Endothelial cell of umbilical vein (primary cell): Measurements from ENCODE around the gene SPP2. TPM values are rescaled to one million over a fixed set of nuclear protein-coding genes. Genes with fewer than 3 reads are reported as not detected.

Experiments
- BruUV-seq: library from RNA; stranded (reverse); fragments of 400-500 nt; replicated peaks from 2 replicates; lab custom pipeline; 2021; lab: Mats Ljungman, UMichigan
- CTCF ChIA-PET: fragments of 300-600, 350-600 bp; sonication (Branson Sonifier 250); formaldehyde crosslinking; loops from one replicate; lab custom pipeline; 2021; ENCODE audit warnings: antibody characterized with exemption, inconsistent platforms; lab: Charles Lee
- POLR2A ChIA-PET: fragments of 300-600, 350-600 bp; sonication (Branson Sonifier 250); formaldehyde crosslinking; loops from one replicate; lab custom pipeline; 2021; ENCODE audit warnings: antibody characterized with exemption, inconsistent platforms; lab: Charles Lee
- DNase-seq: peaks from one replicate; pipeline ENCODE4 v3.0.0-alpha.2; 2011; ENCODE audit warnings: low read depth, low spot score
- FAIRE-seq: peaks from 2 replicates; lab custom pipeline; 2011; peaks lifted over from hg19 to GRCh38; lab: Jason Lieb, UNC
- H2AFZ ChIP-seq: 2 replicates; pipeline ENCODE4 v1.6.0; 2012; ENCODE audit warnings: low read depth, low read length, control low read depth, inconsistent platforms
- H3K27ac ChIP-seq: 2 replicates; pipeline ENCODE4 v1.5.1; 2011; ENCODE audit warnings: low read depth, mild to moderate bottlenecking, control low read depth, low read length, moderate library complexity; ENCODE audit not compliant: insufficient read depth
- H3K27me3 ChIP-seq, 2 experiments: 2 replicates each; pipeline versions ENCODE4 v1.6.0 to v1.6.1; 2011; ENCODE audit warnings: low read length in 2 of 2, mixed read lengths in 1 of 2; ENCODE audit not compliant: control insufficient read depth in 2 of 2, insufficient read depth in 2 of 2
- H3K36me3 ChIP-seq, 2 experiments: 2 replicates in 1 of 2; 3 replicates in 1 of 2; pipeline ENCODE4 v1.5.1; 2011; ENCODE audit warnings: low read length in 2 of 2, mild to moderate bottlenecking in 1 of 2, moderate library complexity in 1 of 2; ENCODE audit not compliant: control insufficient read depth in 2 of 2, insufficient read depth in 2 of 2; ENCODE audit errors: extremely low read depth in 1 of 2
- H3K4me1 ChIP-seq: 3 replicates; pipeline ENCODE4 v1.5.1; 2011; ENCODE audit warnings: mild to moderate bottlenecking, low read length; ENCODE audit not compliant: control insufficient read depth, insufficient read depth; ENCODE audit errors: extremely low read depth
- H3K4me2 ChIP-seq: 2 replicates; pipeline ENCODE4 v1.6.1; 2011; ENCODE audit warnings: low read length, control low read depth, mixed read lengths; ENCODE audit not compliant: insufficient read depth
- H3K4me3 ChIP-seq, 3 experiments: fragments of 200-600 bp in 1 of 3; sonication (generic), shearing (Covaris generic) in 1 of 3; replicated peaks in 1 of 3; 2 replicates each; pipeline ENCODE4 v1.5.1; 2011 to 2016; ENCODE audit warnings: control low read depth in 3 of 3, low read length in 3 of 3, mild to moderate bottlenecking in 2 of 3, inconsistent platforms in 1 of 3, low read depth in 1 of 3, moderate library complexity in 1 of 3; ENCODE audit not compliant: insufficient read depth in 1 of 3
- H3K79me2 ChIP-seq: 2 replicates; pipeline ENCODE4 v1.6.0; 2012; ENCODE audit warnings: low read length, inconsistent platforms; ENCODE audit not compliant: control insufficient read depth, insufficient read depth
- H3K9ac ChIP-seq: replicated peaks from 2 replicates; pipeline ENCODE3; 2011; ENCODE audit warnings: low read length, control low read depth; ENCODE audit not compliant: insufficient read depth; ENCODE audit errors: extremely low read depth
- H3K9me1 ChIP-seq: replicated peaks from 3 replicates; pipeline ENCODE4 v1.6.0; 2011; ENCODE audit warnings: mild to moderate bottlenecking, low read length; ENCODE audit not compliant: control insufficient read depth, insufficient read depth; ENCODE audit errors: extremely low read depth
- H3K9me3 ChIP-seq: replicated peaks from 2 replicates; pipeline ENCODE4 v1.5.1; 2012; ENCODE audit warnings: low read length, inconsistent platforms; ENCODE audit not compliant: control insufficient read depth, insufficient read depth
- H4K20me1 ChIP-seq: replicated peaks from 2 replicates; pipeline ENCODE3; 2011; ENCODE audit warnings: mild to moderate bottlenecking, low read length; ENCODE audit not compliant: control insufficient read depth, insufficient read depth; ENCODE audit errors: extremely low read depth
- CTCF ChIP-seq, 2 donors: IDR thresholded peaks; 1 replicate in 1 of 2; 2 replicates in 1 of 2; pipeline ENCODE4 v1.5.1; 2011; ENCODE audit warnings: low read length in 2 of 2, mild to moderate bottlenecking in 2 of 2, moderate library complexity in 2 of 2, control low read depth in 1 of 2, inconsistent platforms in 1 of 2, low read depth in 1 of 2; ENCODE audit not compliant: insufficient read depth in 1 of 2; ENCODE audit errors: extremely low read depth in 1 of 2
- EZH2 ChIP-seq: IDR thresholded peaks from 2 replicates; pipeline ENCODE4 v1.6.1; 2012; ENCODE audit warnings: borderline replicate concordance, low read depth, mild to moderate bottlenecking, moderate library complexity, low read length, inconsistent platforms; ENCODE audit not compliant: severe bottlenecking
- FOS ChIP-seq: IDR thresholded peaks from 2 replicates; pipeline ENCODE4 v1.6.1; 2011; ENCODE audit warnings: mild to moderate bottlenecking, low read length, moderate library complexity, borderline replicate concordance; ENCODE audit not compliant: insufficient read depth
- GATA2 ChIP-seq: IDR thresholded peaks from 2 replicates; pipeline ENCODE4 v1.7.0; 2011; ENCODE audit warnings: low read depth, mild to moderate bottlenecking, moderate library complexity, mixed read lengths, low read length; ENCODE audit not compliant: insufficient read length, insufficient read depth
- JUN ChIP-seq: IDR thresholded peaks from 2 replicates; pipeline ENCODE4 v1.6.1; 2011; ENCODE audit warnings: borderline replicate concordance, low read depth; ENCODE audit not compliant: insufficient read length, insufficient read depth
- MAX ChIP-seq: IDR thresholded peaks from 2 replicates; pipeline ENCODE4 v1.6.1; 2011; ENCODE audit not compliant: insufficient read depth, insufficient read length
- MYC ChIP-seq: IDR thresholded peaks from one replicate; pipeline ENCODE4 v1.6.1; 2011; ENCODE audit warnings: mild to moderate bottlenecking, low read depth, low read length
- POLR2A ChIP-seq: IDR thresholded peaks from 2 replicates; pipeline ENCODE4 v1.6.1; 2012; ENCODE audit warnings: low read depth, mild to moderate bottlenecking, control low read depth, low read length
- POLR2AphosphoS5 ChIP-seq: IDR thresholded peaks from 2 replicates; pipeline ENCODE4 v1.6.1; 2012; ENCODE audit warnings: low read depth, mild to moderate bottlenecking, control low read depth, low read length, moderate library complexity; ENCODE audit not compliant: insufficient read depth
- dilution Hi-C: fragments of 300-500 bp; cut with MboI; formaldehyde crosslinking; loops from one replicate; pipeline ENCODE4 v1.15.0; 2019; ENCODE audit warnings: low sequenced_read_pairs; ENCODE audit not compliant: extremely low pct_ligation_motif_present
- intact Hi-C: fragments of 100-400 bp; cut with micrococcal nuclease; formaldehyde crosslinking; loops from one replicate; pipeline ENCODE4 v1.10.0; 2022
- polyA plus RNA-seq, 4 experiments: library from polyadenylated mRNA; depleted of rRNA in 3 of 4; stranded (reverse) in 3 of 4; unstranded in 1 of 4; fragments of >200 nt; gene quantifications; 2 replicates each; pipeline versions ENCODE4 v1.2.1 to v1.2.3, GENCODE V29; 2011 to 2012; ENCODE audit warnings: missing spikeins in 1 of 4
- total RNA-seq: library from RNA; stranded (reverse); gene quantifications from 2 replicates; pipeline ENCODE4 v1.2.3, GENCODE V29; 2021

Gene SPP2
- total and polyA plus RNA-seq, 2 donors (not counting 3 experiments of a cell fraction or from before 2014, with no cell fraction given), result not detected

DNA sequence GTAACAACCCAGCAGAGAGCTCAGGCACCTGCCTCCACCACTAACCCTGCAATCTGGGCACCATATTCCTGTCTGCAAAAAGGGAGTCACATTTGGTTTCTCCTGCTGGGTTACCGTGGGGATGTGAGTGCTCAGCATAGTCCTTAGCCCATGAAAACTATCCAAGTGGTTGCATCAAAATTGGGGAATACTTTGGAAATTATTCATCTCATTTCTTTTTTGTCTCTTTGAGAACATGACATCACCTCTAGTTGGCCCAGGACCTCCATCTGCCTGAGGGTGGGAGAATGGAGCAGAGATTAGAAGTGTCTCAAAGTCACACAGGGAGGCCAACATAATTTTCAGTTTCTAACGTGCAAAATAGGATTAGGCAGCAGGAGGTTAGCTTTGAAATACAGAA, 19.3 kb upstream of the SPP2 start:
- no peak overlapping the region for H3K4me3 ChIP-seq
- peaks cover 24% of the 10 kb centered on the region for H3K4me1 ChIP-seq
- H2AFZ ChIP-seq, result no peak overlapping the region
- H3K27ac ChIP-seq, result no peak overlapping the region
- TF ChIP-seq MYC, result no peak
- TF ChIP-seq CTCF (IDR thresholded peaks at IDR 0.05; ENCODE audit: extremely low read depth in 1 of 2, insufficient read depth in 1 of 2, low read depth in 1 of 2, low read length in 2 of 2), result no peak
- TF ChIP-seq MAX, result no peak
- H3K36me3 ChIP-seq, result no peaks in the 10 kb centered on the region
- H3K9me1 ChIP-seq, result no peaks in the 10 kb centered on the region
- no peak overlapping the region for H3K9ac ChIP-seq
- CTCF ChIA-PET, result no interaction called here
- H3K27me3 ChIP-seq, result no peaks in the 10 kb centered on the region
- intact Hi-C loops (no loop called here), dilution Hi-C loops (no loop called here)
- POLR2A ChIA-PET, result no interaction called here
- FAIRE-seq (no peak), DNase-seq (no peak)
- no peaks in the 10 kb centered on the region for H3K79me2 ChIP-seq
- H3K4me2 ChIP-seq, result no peak overlapping the region
- no peaks in the 10 kb centered on the region for H3K9me3 ChIP-seq
- no peaks in the 10 kb centered on the region for H4K20me1 ChIP-seq
- no TSS peak for BruUV-seq

DNA sequence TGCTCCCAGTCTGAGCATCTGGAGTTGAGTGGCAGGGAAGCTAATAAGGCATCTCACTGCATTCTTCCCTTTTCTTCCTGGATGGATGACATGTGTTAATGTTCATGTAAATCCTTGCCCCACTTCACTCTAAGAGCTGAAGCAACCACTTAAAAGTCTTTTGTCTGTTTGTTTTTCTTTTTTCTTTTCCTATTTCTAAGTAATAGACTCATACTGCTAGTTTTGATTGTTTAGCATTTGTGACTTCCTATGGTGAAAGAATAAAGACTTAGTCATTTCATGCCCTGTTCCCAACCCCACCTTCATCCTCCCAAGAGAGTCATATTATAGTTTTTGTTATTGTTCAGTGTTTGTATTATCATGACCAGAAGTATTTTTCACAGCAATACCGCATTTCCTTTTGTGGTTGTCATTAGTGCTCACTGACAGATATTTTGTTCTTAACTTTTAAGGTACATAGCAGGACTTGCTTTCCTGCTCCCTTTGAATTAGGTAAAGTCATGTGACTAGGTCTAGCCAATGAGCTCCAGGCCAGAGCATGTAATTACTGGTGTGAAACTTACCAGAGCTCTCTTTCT, 18.1 kb upstream of the SPP2 start:
- Histone ChIP-seq H3K9ac (no peak overlapping the region), H4K20me1 (no peaks in the 10 kb centered on the region), H3K79me2 (no peaks in the 10 kb centered on the region), H3K36me3 (no peaks in the 10 kb centered on the region), H3K9me3 (no peaks in the 10 kb centered on the region), H3K27me3 (no peaks in the 10 kb centered on the region), H2AFZ (no peak overlapping the region), H3K4me3 (no peak overlapping the region), H3K4me2 (peak overlapping the region; percentile 28), H3K4me1 (peaks cover 17% of the 10 kb centered on the region), H3K27ac (peak overlapping the region; percentile 59), H3K9me1 (no peaks in the 10 kb centered on the region)
- intact Hi-C loops, result loop anchor here (1.0 kb wide), 1 partner anchor 58 kb away; no protein-coding TSS in a partner anchor
- no TSS peak for BruUV-seq
- FAIRE-seq, result peak; percentile 90
- dilution Hi-C loops, result no loop called here
- ChIA-PET CTCF (interaction anchor here (0.8 to 1.2 kb wide), 3 partner anchors 10 to 513 kb away, joined by 3 to 4 read pairs (median 4); no protein-coding TSS in a partner anchor), POLR2A (no interaction called here)
- TF ChIP-seq MAX (no peak), MYC (no peak), JUN (peak; percentile 44), POLR2AphosphoS5 (peak; percentile 45), CTCF (IDR thresholded peaks at IDR 0.05; ENCODE audit: extremely low read depth in 1 of 2, insufficient read depth in 1 of 2, low read depth in 1 of 2, low read length in 2 of 2) (no peak), GATA2 (no peak), EZH2 (no peak), POLR2A (no peak), FOS (peak; percentile 20)
- peak; percentile 57 for DNase-seq
